T-helper 2 cell treated with Interferon-gamma antibody and Interleukin-4, amounts not matched to agents 100 ng/mL and 5 ng/mL, for 36 hours (primary cell): ENCODE data around the gene LAMTOR1. TPM values are rescaled to one million over a fixed set of nuclear protein-coding genes. Genes with fewer than 3 reads are reported as not detected.

Experiments used
- total RNA-seq: library from RNA; stranded (reverse); gene quantifications from 2 replicates; pipeline ENCODE4 v1.2.3, GENCODE V29; 2022

The LAMTOR1 gene
- total RNA-seq, 1 donor from 2014 or later: 84.5 TPM

Other genes with a start within 250 kb of the LAMTOR1 start
- gene DEFB131B, start 224.8 kb downstream of the LAMTOR1 start, total RNA-seq: not detected in 2 replicates
- 19.1 and 20.5 TPM in 2 replicates for gene XNDC1N, start 174.7 kb downstream of the LAMTOR1 start, total RNA-seq
- 29.0 and 30.5 TPM in 2 replicates for gene RNF121, start 174.3 kb downstream of the LAMTOR1 start, total RNA-seq
- 15.2 and 15.7 TPM in 2 replicates for gene IL18BP, start 104.4 kb downstream of the LAMTOR1 start, total RNA-seq
- gene NUMA1, start 22.8 kb downstream of the LAMTOR1 start, total RNA-seq: 174 and 178 TPM in 2 replicates
- gene LRRC51, start 22.4 kb downstream of the LAMTOR1 start, total RNA-seq: 6.4 and 7.5 TPM in 2 replicates
- 0.14 TPM in 1 of 2 replicates, not detected in the other for gene TOMT, start 2.6 kb upstream of the LAMTOR1 start, total RNA-seq
- gene ANAPC15, start 9.4 kb upstream of the LAMTOR1 start, total RNA-seq: 77.9 and 78.0 TPM in 2 replicates
- gene FOLR3, start 32.4 kb upstream of the LAMTOR1 start, total RNA-seq: not detected in 2 replicates
- not detected in 2 replicates for gene FOLR1, start 88.8 kb upstream of the LAMTOR1 start, total RNA-seq
- not detected in 2 replicates for gene FOLR2, start 113.5 kb upstream of the LAMTOR1 start, total RNA-seq
- 126 TPM in 2 replicates for gene INPPL1, start 121.5 kb upstream of the LAMTOR1 start, total RNA-seq
- gene PHOX2A, start 140.9 kb upstream of the LAMTOR1 start, total RNA-seq: not detected in 2 replicates